IPS-11a (cell line): Measurements from ENCODE around the gene PCGF3.
"Not testable (repeated sequence)": the region's sequence is repeated elsewhere in the genome, so short reads cannot be mapped to it uniquely, and the experiment has no call there.

Experiments
- H3K4me3 ChIP-seq: one replicate; pipeline ENCODE4 v1.5.1; 2013; ENCODE audit warnings: low read depth, low read length, control low read depth

PCGF3 gene

DNA sequence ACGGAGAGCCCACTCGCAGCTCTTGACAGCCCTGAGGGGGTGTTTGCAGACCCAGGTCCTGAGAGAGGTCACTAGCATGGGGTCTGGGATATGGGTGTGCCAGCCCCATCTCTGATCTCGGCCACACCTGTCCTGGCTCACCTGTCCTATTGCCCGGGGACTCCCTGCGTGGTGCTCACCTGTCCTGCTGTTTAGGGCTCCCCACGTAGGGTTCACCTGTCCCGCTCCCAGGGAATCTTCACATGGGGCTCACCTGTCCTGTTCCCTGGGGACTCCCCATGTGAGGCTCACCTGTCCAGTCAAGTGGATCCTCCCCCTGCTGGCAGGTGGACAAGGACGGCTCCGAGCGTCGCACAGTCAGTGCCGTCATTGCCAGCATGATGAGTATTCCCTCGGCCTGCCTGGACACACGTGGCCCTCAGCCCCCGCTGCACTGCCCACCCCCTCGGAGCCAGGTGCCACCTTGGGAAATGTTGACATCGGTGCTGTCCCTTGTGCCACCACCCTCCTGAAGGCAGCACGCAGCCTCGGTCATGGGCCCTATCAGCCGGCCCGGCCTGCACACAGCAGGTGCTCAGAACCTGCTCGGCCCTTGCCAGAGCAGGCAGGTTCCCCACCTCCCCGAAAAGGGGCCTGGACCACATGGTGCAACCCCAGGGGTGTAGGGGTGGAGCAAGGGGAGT lies 23.0 kb upstream of the PCGF3 start:
- H3K4me3 ChIP-seq: no peak overlapping the region

DNA sequence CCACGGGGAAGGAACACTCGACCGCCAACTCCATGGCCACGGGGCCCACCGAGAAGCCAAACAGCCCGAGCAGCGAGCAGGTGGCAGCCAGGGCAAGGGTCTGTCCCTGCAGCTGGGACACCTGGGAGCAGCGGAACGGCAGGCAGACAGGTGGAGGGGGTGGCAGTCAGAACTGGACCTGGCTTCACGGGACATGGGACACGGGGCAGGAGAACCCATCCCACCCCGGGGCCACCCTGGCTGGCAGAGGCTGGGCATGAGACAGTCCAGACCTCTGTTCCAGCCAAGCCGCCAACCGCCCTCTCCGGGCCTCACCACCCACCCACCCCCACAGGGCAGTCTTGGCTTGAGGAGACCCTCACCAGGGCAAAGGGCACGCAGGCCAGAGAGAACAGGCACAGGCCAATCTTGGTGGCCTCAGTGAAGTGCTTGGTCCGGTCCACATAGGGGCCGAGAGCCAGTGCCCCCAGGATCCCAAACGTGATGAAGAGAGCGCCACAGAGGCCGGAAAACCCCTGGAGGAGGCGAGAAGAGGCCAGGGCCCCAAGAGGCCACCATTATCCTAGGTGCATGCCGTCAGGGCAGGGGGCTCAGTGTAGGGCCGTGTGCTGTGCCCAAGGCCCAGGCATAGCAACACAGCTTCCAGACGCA lies 22.3 kb upstream of the PCGF3 start:
- no peak overlapping the region for H3K4me3 ChIP-seq

DNA sequence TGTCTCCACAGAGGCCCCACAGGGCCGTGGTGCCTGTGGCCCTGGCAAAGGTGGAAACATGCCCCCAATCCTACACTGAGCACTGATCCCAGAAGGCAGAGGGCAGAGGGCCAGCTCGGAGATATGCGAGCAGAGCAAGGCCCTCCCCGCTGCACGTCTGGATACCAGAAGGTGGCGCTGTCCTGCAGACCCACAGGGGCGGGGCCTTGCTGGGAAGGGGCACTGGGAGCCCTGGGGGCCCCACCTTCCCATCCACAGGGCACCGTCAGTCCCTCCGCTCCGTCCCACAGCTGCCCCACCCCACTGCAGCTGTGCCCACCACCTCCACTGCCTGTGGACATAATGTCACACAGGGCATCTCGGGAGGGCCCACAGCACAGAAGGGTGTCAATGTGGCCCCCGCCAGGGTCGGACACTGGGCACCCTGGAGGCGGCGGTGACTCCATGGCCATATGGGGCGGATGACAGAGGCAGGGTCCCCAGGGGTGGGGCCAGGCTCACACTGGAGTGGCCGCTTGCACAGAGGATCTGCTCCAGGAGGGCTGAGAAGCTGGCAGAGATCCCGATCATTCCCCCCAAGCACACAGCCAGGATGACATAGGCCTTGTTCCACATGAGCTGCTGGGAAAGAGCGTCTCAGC lies 21.5 kb upstream of the PCGF3 start:
- no peak overlapping the region for H3K4me3 ChIP-seq

DNA sequence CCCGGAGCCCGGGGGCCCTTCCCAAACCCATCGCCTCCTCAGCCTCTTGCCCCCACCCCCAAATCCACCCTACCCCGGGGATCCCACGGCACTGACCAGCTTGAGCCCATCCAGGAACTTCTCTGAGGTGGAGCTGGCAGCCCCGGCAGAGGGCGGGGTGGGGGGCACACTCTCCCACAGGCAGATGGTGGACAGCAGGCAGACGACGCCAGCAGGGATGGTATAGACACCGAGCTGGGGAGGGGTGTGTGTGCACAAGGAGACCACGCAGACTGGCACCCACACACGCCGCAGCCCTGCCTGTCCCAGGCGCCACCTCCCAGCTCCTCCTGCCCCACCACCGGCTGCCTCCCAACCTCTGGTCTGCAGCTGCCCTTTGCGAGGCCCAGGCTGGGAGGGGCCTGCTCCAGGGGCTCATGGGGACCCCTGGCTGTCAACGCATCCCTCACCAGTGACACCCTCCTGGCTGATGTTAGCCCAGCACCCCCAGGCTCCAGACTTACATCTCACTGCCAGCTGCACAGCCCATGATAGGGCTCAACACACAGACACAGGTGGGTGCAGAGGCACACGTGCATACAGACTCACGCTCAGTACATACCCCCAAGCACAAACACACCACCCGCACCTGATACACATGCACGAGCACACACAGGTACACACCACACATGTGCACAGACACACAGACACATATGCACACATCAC lies 20.9 kb upstream of the PCGF3 start:
- H3K4me3 ChIP-seq: no peak overlapping the region

DNA sequence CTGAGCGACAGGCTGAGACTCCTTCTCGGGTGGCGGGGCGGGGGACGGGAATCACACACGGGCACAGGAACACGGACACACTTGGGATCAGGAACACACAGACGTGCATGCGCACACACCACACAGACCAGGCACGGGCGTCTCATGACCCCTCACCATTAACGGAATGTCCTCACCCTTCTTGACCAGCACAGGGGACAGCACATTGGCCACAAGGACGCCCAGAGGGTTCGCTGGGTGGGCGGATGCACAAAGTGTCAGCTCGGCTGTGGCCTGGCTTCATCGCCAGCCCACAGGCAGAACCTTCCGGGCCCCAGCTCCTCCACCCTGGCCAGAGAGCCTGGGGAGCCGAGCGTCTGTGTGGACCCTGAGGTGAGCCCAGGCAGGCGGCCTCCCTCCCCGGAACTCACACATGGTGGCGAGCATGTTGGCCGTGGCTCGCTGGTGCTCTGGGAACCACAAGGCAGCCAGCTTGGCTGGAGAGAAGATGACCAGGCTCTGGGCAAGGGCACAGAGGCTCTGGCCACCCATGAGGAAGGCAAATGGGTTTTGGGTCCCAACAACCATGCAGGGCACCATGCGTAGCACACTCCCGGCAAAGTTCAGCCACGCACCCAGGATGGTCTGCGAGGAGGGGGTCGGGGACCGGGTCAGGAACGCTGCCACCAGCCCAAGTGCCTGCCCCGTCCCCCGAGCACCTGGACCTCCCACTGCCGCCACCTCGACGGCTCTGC lies 19.8 kb upstream of the PCGF3 start:
- H3K4me3 ChIP-seq: no peak overlapping the region

DNA sequence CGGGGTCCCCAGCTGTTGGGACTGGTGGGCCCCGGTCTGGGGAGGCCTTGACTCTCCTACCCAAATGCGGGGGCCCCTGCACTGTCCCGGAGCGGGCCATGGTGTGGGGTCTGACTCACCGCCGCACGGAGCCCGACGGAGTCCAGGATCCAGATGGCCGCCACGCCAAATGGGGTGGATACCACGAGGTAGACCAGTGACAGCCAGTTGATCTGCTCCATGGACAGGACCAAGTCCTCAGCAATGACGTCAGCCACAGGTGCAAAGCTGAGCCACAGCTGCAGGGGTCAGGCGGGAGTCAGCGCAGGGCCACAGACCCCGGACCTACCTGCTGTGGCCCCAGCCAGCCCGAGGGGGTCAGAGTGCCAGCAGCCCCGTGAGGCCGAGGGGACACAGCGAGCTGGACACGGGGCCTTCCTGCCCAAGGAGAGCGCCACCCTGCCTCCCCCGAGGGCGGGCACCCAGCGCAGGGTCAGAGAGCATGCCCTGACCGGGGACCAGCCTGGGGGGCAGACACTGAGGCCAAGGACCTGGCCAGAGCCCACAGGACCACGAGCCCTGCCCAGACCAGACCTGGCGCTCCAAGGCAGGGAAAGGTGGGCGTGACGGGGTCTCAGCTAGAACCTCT lies 19.1 kb upstream of the PCGF3 start:
- no peak overlapping the region for H3K4me3 ChIP-seq

DNA sequence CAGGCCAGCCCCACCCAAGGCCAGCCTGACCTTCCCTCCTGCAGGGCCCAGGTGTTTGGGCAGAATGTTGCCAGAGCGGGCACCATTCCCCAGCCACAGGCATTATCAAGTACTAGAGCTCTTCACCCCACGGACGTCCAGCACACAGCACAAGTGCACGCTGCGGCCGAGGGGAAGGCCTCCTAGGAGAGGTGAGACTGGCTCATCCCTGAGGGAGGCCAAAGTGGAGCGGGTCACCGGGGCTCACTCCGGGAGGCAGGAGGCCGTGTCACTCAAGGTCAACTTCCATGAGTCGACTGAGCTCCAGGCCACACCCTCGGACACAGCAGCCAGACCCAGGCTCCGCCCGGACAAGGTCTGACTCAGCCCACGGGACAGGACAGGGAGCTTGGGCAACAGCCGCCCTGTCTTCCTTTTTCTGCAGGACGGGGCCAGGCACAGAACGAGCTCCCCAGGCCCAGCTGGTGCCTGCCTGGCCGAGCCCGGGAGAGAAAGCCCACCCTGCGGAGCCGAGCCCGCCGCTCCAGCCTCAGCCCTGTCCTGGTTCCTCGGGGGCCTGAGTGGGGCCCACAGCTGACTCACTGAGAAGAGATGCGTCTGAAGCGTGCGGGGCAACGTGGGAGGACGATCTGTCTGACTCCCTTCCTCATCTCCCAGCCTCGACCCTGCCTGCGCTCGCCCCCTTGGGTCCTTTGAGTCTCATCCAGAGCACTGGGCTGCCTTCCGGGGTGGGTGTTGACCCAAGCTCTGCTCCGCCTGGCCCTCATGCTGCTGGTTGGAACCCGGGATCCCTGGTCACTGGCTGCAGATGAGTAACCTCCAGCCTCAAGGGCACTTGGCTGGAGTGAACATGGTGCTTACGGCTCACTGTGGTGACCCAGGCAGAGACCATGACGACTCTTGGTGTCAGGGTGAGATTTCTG lies 18.3 kb upstream of the PCGF3 start:
- no peak overlapping the region for H3K4me3 ChIP-seq

DNA sequence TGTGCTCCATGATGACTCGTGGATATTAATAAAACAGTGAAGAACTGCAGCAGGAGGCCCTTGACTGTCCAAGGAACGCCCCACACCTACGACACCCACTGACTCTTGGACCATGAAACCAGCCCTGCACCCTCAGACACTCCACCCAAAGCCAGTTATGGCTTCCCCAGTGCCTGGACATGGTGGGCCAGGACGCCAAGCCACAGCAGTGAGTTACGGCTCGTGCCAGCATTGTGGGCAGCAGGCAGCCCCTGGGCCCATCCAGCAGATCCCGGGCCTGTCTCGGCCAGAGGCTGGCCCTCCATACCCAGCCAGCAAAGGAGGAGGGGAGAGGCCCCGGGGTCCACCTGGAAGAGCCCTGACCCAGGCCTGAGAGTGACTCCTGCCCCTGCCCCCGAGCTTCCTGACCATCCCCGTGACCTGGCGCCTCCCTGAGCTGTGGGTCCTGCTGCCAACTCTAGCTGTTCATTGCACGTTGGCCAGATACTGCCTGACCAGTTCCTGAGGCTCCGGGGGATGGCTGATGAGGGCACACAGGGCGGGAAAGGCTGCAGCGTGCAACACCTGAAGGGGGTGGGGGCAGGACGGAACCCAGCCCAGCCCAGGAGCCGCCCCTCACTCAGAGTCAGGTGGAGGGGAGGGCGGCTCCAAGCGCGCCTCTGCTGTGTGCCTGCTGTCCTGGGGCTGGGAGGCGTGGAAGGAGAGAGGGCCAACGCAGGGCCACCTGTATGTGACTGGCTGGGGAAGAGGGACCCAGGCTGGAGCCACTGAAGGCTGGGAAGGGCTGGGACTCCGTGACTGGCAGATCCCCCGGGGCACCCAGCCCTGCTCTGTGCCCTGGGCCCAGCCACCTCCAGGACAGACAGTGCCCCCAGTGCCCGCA lies 17.4 kb upstream of the PCGF3 start:
- H3K4me3 ChIP-seq: peak overlapping the region; percentile 37

DNA sequence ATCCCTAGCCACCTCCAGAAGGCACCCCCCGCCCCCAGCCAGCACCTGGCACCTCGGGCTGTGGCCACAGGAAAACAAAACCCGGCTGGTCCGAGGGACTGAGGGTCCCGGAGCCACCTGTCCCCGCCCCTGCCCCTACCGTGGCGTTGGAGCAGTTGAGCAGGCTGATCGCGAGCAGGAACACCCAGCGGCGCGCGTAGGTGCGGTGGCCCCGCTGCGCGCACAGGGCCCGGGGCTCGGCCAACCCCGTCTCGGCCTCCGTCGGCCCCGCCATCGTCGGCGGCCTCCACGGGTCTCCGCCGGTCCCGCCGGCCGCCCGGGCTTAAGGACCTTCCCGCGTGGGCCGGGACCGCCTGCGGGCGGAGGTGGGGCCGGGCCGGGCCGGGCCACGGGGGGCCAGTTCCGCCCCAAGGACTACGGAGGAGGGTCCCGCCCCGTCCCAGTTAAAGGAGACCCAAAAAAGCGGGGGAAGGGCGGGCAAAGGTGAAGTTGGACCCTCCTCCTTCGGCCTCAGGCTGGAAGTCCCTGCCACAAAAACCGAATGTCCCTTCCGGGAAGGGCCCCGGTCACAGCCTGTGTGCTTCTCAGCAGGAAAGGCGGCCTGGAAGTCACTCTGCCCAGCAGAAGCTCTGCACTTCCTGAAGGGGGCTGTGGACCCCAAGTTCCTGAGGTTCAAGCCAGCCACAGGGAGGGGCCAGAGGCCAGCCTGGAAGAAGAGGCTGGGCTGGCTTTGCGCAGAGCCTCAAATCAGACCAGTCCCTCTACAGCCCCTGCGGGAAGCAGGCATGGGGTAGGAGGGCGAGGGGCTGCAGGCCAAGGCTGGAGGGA lies 16.6 kb upstream of the PCGF3 start, which contains the start of gene SLC49A3:
Gene SLC49A3, minus strand, starts transcription at position 298 of the 828 bp plus-strand sequence. Its CDS starts 24 bp downstream, at position 274.
- H3K4me3 ChIP-seq: peak within 1 kb of the TSS; percentile 37

DNA sequence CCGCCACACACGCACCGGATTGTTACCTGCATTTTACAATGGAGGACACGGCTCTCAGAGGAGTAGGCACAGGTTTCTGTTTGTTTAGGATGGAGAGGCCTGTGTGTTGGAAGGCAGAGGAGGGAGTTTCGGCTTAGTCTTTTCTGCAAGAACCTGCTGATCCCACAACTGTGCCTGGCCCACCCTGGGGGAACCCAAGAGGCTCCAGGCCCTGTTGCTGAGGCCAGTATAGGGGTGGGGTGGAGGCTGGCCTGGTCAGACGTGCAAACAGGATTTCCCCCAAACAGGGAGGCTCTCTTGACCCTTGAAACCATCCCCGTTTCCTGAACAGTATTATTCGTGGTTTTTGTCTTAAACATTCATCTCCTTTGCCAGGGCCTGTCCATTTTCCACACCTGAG lies 15.9 kb upstream of the PCGF3 start:
- H3K4me3 ChIP-seq: peak overlapping the region; percentile 37

DNA sequence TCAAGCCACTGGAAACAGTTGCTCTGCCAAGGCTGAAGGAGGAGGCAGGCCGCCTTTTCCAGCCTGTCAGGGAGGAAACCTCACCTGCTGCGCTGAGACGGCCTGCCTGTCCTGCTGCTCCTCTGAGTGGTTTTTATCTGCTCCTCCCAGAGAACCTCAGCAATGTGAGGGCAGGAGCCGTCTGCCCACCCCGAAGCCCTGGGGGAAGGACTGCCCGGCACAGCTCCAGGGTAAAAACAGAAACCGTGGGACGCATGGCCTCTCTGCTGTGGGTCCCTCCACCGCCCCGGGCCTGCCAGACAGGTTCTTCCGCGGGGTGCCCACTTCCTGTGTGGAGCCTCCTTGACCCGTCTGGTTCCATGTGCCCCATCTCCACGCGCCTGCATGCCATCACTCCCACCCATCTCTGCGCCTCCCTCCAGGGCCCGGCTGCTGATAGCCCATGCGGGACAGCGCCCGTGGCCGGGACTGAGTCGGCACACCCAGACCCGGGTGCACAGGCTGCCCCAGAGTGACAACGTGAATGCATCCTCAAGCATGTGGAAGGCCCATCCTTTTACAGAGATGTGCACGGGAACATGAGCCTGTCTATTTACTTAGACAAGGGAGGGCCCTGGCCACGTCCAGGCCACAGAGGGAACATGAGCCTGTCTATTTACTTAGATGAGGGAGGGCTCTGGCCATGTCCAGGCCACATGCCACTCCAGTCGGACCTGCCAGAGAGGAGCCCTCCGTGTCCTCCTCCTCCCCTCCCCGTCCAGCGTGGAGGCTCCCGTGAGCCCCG lies 12.7 kb upstream of the PCGF3 start:
- no peak overlapping the region for H3K4me3 ChIP-seq

DNA sequence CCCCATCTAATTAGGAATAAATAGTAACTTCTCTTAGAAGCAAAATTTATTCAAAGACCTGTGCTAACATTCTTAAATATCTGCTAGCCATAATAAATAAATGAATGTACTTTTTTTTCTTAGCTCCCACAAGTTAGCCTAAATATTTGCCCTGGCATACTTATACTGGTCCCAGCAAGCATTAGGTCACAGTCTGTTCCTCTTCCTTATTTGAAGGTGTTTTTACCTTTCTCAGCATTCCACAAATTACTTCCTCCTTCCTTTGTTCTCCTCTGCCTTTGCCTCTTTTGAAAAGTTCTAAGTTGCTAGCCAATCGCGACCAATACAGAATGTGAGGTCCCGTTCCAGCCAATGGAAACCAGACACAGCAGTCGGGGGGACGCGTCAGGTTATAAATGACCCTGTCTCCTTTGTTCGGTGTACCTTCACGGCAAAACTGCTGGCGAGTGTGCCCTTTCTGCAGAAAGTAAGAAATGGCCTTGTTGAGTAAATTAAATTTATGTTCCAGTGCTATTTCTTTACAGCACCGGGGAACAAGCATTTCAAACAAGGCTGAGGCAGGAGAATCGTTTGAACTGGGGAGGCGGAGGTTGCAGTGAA lies 11.2 kb upstream of the PCGF3 start:
- not testable (repeated sequence) for H3K4me3 ChIP-seq

DNA sequence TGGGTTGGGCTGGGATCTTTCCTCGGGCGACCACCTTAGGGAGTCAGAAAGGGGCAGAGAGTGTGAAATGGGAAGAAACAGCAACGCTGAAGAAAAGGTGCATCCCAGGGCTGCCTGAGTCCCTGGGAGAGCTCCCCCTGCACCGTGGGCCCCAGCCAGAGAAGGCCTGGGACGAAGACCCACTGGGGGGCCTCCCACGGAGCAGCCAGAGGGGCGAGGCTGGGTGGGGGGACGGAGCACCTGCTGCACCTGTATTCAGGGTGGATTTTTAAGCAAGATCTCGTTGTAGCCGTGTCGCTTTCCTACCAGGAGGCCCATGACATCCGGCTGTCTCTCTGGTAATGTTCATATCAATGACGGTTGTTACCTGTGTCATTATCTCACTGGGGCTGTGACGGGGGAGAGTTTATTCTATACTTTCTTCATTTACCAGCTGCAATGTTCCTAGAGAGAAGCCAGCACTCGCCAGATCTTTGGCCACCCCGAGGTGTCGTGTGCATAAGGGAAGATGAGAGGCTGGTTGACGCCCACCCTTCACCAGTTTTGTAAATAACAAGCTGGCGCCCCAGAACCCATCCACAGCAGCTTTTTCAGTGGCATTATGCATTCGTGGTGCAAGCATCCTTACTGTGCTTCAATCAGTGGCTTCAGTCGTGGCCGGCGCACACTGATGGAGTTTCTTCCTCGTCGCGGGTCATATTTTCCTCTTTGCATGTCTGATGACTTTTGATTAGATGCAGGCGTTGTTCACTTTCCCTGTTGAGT lies 5.6 kb upstream of the PCGF3 start:
- no peak overlapping the region for H3K4me3 ChIP-seq

DNA sequence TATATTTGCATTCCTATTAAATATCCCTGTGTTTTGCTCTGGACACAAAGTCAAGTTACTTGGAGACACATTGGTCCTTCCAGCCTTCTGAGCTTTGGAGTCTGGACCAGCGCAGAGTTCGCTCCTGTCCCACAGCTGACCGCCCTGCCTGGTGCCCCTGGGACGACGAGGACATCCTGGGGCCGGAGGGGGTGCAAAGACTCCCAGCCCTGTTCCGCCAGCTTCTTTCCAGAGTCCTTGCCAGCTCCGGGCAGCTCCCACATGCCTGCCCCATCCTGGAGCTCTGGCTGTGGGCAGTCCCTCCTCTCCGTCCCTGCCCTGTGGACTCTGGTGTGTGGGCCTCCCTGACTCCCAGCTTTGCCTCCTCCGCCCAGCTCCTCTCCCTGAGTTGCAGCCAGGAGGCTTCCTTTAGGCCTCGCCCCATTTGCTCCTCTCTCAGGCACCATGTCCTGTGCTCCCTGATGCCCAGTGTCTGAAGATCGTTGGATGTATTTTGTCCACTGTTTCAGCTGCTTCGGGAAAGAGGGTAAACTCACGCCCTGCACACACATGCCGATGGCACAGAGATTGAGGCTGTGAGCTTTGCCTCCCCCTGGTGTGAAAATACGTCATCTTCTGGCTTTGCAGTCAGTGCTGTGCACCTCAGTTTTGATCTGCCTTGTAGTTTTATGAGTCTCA lies 4.9 kb upstream of the PCGF3 start:
- H3K4me3 ChIP-seq: no peak overlapping the region

DNA sequence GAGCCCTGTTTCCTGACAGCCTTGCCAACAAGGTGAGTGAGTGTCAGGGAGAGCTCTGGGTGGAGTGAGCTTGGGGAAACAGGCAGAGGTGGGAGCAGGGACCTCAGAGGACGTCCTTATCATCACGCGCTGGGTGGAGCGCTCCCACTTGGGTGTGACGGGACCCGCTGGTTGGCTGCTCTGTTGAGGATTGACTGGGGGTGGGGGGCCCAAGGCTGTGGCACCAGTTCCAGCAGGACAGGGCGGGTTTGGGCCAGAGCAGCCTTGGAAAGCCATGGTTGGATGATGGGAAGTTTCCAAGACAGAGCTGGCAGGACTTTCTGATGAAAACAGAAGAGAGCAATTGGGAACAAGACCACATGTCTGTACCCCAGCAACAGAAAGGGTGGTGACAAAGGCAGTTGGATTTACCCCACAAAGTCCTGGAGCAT lies 3.0 kb upstream of the PCGF3 start:
- H3K4me3 ChIP-seq: no peak overlapping the region
